ENCODE measurements around the gene CDC73. TPM values are rescaled to one million over a fixed set of nuclear protein-coding genes. Genes with fewer than 3 reads are reported as not detected.

Gene CDC73
- total and polyA plus RNA-seq, 9 of the 15 experiments (the other 6 are each of a cell fraction or from before 2014, with no cell fraction given), result 19.0 to 61.7 (median 30.1) TPM

DNA sequence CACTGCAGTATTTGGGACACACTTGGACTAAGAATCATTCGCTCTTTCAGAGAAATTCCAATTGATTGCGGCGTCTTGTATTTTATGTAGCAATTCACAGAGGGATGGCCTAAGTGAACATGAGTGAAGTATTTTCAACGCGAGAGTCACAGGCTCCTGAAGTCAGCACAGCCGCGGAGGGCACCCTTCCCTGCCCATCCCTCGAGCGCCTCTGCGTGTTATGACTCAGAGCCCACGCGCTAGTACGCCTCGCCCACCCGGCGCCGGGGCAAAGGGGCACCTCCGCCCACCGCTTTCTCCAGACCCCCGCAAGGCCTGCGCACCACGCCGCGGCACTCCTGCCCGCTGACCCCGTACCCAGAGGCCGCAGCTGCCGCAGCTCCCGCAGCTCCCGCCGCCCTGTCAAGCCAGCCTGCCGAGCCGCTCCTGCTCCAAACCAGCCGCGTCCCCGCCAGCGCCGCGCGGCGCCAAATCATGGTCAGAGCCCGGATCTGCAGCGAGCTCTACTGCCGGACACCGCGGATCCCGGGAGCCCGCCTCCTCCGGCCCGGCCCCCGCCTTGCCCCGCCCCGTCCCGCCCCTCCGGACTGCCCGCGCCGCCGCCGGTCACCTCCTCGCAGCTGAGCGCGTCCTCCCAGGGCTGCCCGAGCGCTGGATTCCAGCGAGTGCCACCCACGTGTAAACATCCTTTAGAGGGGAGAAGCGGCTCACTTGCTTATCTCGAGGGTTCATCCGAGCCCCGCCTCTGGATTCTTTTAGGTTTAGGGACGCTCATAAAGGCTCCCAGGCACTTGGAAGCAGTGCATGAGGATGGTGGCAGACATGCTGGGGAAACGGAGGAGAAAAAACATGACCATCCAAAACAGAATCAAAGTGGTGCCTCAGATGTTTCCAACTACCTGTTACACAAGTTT, 16.7 kb upstream of the CDC73 start, which contains the start of gene GLRX2 (continued):
- TF ChIP-seq NCOR1 (IDR thresholded peaks at IDR 0.05) (peak; percentile 45; the same call in 1 of the 2 replicates), EP400 (IDR thresholded peaks at IDR 0.05) (peak; percentile 74), MAZ (CRISPR knock-in tag; conservative IDR thresholded peaks at IDR 0.05 in 1 of 2, IDR thresholded peaks at IDR 0.05 in 1 of 2) (peak; percentile 81 to 84), HNRNPK (IDR thresholded peaks at IDR 0.05; ENCODE audit: low read depth, low read length, poor library complexity, severe bottlenecking) (no peak), ILF3 (IDR thresholded peaks at IDR 0.05; ENCODE audit: borderline replicate concordance) (no peak; the same call in 1 of the 2 replicates), TAF1 (IDR thresholded peaks at IDR 0.05; ENCODE audit: control insufficient read depth, extremely low read depth, insufficient read depth, low read length, severe bottlenecking) (peak; percentile 94), ZBTB17 (CRISPR knock-in tag; IDR thresholded peaks at IDR 0.05) (no peak), U2AF1 (optimal IDR thresholded peaks at IDR 0.05; ENCODE audit: low read depth, low read length) (peak; percentile 90), POLR2AphosphoS2 (IDR thresholded peaks at IDR 0.05; ENCODE audit: low read length) (no peak; the same call in 1 of the 2 replicates), ZNF583 (CRISPR knock-in tag; IDR thresholded peaks at IDR 0.05) (0 out of 2 replicates have a peak, but pooled peaks have one; percentile 39), HSF4 (CRISPR knock-in tag; IDR thresholded peaks at IDR 0.05; ENCODE audit: borderline replicate concordance) (no peak), POLR2G (IDR thresholded peaks at IDR 0.05; ENCODE audit: low read depth, low read length) (peak; percentile 96)
- TF ChIP-seq, protein P1, sequence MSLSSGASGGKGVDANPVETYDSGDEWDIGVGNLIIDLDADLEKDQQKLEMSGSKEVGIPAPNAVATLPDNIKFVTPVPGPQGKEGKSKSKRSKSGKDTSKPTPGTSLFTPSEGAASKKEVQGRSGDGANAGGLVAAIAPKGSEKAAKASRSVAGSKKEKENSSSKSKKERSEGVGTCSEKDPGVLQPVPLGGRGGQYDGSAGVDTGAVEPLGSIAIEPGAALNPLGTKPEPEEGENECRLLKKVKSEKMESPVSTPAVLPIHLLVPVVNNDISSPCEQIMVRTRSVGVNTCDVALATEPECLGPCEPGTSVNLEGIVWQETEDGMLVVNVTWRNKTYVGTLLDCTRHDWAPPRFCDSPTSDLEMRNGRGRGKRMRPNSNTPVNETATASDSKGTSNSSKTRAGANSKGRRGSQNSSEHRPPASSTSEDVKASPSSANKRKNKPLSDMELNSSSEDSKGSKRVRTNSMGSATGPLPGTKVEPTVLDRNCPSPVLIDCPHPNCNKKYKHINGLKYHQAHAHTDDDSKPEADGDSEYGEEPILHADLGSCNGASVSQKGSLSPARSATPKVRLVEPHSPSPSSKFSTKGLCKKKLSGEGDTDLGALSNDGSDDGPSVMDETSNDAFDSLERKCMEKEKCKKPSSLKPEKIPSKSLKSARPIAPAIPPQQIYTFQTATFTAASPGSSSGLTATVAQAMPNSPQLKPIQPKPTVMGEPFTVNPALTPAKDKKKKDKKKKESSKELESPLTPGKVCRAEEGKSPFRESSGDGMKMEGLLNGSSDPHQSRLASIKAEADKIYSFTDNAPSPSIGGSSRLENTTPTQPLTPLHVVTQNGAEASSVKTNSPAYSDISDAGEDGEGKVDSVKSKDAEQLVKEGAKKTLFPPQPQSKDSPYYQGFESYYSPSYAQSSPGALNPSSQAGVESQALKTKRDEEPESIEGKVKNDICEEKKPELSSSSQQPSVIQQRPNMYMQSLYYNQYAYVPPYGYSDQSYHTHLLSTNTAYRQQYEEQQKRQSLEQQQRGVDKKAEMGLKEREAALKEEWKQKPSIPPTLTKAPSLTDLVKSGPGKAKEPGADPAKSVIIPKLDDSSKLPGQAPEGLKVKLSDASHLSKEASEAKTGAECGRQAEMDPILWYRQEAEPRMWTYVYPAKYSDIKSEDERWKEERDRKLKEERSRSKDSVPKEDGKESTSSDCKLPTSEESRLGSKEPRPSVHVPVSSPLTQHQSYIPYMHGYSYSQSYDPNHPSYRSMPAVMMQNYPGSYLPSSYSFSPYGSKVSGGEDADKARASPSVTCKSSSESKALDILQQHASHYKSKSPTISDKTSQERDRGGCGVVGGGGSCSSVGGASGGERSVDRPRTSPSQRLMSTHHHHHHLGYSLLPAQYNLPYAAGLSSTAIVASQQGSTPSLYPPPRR (CRISPR knock-in tag; IDR thresholded peaks at IDR 0.05; ENCODE audit: borderline replicate concordance), result peak; percentile 64; the same call in 1 of the 2 replicates
- TF ChIP-seq, protein P2, sequence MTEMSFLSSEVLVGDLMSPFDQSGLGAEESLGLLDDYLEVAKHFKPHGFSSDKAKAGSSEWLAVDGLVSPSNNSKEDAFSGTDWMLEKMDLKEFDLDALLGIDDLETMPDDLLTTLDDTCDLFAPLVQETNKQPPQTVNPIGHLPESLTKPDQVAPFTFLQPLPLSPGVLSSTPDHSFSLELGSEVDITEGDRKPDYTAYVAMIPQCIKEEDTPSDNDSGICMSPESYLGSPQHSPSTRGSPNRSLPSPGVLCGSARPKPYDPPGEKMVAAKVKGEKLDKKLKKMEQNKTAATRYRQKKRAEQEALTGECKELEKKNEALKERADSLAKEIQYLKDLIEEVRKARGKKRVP (CRISPR knock-in tag; IDR thresholded peaks at IDR 0.05), result 0 out of 2 replicates have a peak, but pooled peaks have one; percentile 38
- TF ChIP-seq, protein P3, sequence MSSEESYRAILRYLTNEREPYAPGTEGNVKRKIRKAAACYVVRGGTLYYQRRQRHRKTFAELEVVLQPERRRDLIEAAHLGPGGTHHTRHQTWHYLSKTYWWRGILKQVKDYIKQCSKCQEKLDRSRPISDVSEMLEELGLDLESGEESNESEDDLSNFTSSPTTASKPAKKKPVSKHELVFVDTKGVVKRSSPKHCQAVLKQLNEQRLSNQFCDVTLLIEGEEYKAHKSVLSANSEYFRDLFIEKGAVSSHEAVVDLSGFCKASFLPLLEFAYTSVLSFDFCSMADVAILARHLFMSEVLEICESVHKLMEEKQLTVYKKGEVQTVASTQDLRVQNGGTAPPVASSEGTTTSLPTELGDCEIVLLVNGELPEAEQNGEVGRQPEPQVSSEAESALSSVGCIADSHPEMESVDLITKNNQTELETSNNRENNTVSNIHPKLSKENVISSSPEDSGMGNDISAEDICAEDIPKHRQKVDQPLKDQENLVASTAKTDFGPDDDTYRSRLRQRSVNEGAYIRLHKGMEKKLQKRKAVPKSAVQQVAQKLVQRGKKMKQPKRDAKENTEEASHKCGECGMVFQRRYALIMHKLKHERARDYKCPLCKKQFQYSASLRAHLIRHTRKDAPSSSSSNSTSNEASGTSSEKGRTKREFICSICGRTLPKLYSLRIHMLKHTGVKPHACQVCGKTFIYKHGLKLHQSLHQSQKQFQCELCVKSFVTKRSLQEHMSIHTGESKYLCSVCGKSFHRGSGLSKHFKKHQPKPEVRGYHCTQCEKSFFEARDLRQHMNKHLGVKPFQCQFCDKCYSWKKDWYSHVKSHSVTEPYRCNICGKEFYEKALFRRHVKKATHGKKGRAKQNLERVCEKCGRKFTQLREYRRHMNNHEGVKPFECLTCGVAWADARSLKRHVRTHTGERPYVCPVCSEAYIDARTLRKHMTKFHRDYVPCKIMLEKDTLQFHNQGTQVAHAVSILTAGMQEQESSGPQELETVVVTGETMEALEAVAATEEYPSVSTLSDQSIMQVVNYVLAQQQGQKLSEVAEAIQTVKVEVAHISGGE (CRISPR knock-in tag; IDR thresholded peaks at IDR 0.05), result peak in 1 of 3 experiments; percentile 64; a peak in 1 of 6 replicates
